GM12878 (cell line): ENCODE data around the gene HUNK. TPM values are rescaled to one million over a fixed set of nuclear protein-coding genes. Genes with fewer than 3 reads are reported as not detected.

Experiments used
- ATAC-seq: fragments of 200-7000 bp; cut with Tn5 transposase; 3 replicates; pipeline ENCODE4 v1.9.1; 2020; ENCODE audit warnings: mild to moderate bottlenecking, moderate library complexity
- BruUV-seq: library from RNA; stranded (reverse); fragments of 400-500 nt; replicated peaks from 2 replicates; lab custom pipeline; 2021; lab: Mats Ljungman, UMichigan
- CTCF ChIA-PET: fragments of 300-600 bp; sonication (Branson Sonifier 250); formaldehyde crosslinking; extraction: SDS; loops from one replicate; lab custom pipeline; 2021; ENCODE audit warnings: inconsistent platforms; lab: Yijun Ruan, JAX
- POLR2A ChIA-PET: fragments of 350-600 bp; formaldehyde crosslinking; extraction: SDS; loops from one replicate; lab custom pipeline; 2021; ENCODE audit warnings: inconsistent platforms; lab: Charles Lee
- RAD21 ChIA-PET: fragments of 300-600 bp; sonication (Branson Sonifier 250); formaldehyde crosslinking; loops from one replicate; lab custom pipeline; 2023; ENCODE audit warnings: antibody characterized with exemption; ENCODE audit not compliant: unreplicated experiment; lab: Charles Lee
- SMC1A ChIA-PET: fragments of 300-600 bp; sonication (Branson Sonifier 250); formaldehyde crosslinking; loops from one replicate; lab custom pipeline; 2023; ENCODE audit not compliant: unreplicated experiment, uncharacterized antibody; lab: Charles Lee
- DNase-seq: peaks from one replicate; pipeline ENCODE4 v3.0.0-alpha.2; 2011; ENCODE audit warnings: low read depth, low spot score
- FAIRE-seq: peaks from 3 replicates; lab custom pipeline; 2011; peaks lifted over from hg19 to GRCh38; lab: Jason Lieb, UNC
- H2AFZ ChIP-seq: 2 replicates; pipeline ENCODE4 v1.6.0; 2011; ENCODE audit warnings: low read depth, low read length, control low read depth; ENCODE audit not compliant: control insufficient read depth
- H3K27ac ChIP-seq: 2 replicates; pipeline ENCODE4 v1.5.1; 2011; ENCODE audit warnings: control low read depth; ENCODE audit not compliant: control insufficient read depth, insufficient read depth
- H3K27me3 ChIP-seq, 2 experiments: replicated peaks in 1 of 2; 2 replicates each; pipeline versions ENCODE4 v1.6.0 to v1.6.1; 2011; ENCODE audit warnings: low read length in 1 of 2; ENCODE audit not compliant: control insufficient read depth in 2 of 2, insufficient read depth in 2 of 2
- H3K36me3 ChIP-seq, 2 experiments: 2 replicates each; pipeline ENCODE4 v1.5.1; 2011; ENCODE audit warnings: low read length in 1 of 2; ENCODE audit not compliant: control insufficient read depth in 2 of 2, insufficient read depth in 2 of 2
- H3K4me1 ChIP-seq: 2 replicates; pipeline ENCODE4 v1.6.1; 2011; ENCODE audit warnings: mild to moderate bottlenecking, low read length, moderate library complexity, mixed read lengths; ENCODE audit not compliant: control insufficient read depth, insufficient read depth
- H3K4me2 ChIP-seq: 2 replicates; pipeline ENCODE4 v1.6.0; 2011; ENCODE audit warnings: control low read depth; ENCODE audit not compliant: control insufficient read depth, insufficient read depth
- H3K4me3 ChIP-seq: fragments of 200-600 bp; sonication (generic); 2 replicates; pipeline ENCODE4 v1.5.1; 2016
- H3K79me2 ChIP-seq: 2 replicates; pipeline ENCODE4 v1.6.0; 2011; ENCODE audit warnings: low read length; ENCODE audit not compliant: control insufficient read depth, insufficient read depth
- H3K9ac ChIP-seq: 2 replicates; pipeline ENCODE4 v1.8.0; 2011; ENCODE audit warnings: low read length, control low read depth, mixed read lengths; ENCODE audit not compliant: control insufficient read depth, insufficient read depth
- H3K9me3 ChIP-seq: replicated peaks from 3 replicates; pipeline ENCODE4 v1.5.1; 2011; ENCODE audit warnings: mild to moderate bottlenecking, low read length; ENCODE audit not compliant: control insufficient read depth, insufficient read depth
- H4K20me1 ChIP-seq: 2 replicates; pipeline ENCODE4 v1.6.0; 2011; ENCODE audit not compliant: control insufficient read depth, insufficient read depth
- ASH2L ChIP-seq: fragments of 300-600, 200-600 bp; sonication (generic); IDR thresholded peaks from 2 replicates; pipeline ENCODE4 v1.6.1; 2017; ENCODE audit warnings: low read depth, mild to moderate bottlenecking, borderline replicate concordance
- BRCA1 ChIP-seq: IDR thresholded peaks from 2 replicates; pipeline ENCODE4 v1.6.1; 2011; ENCODE audit warnings: low read depth, low read length, improper control_type of control experiment
- CREB1 ChIP-seq: IDR thresholded peaks from 2 replicates; pipeline ENCODE4 v1.6.1; 2012; ENCODE audit warnings: low read depth, mild to moderate bottlenecking, inconsistent platforms
- EGR1 ChIP-seq, 2 experiments: IDR thresholded peaks; 1 replicate in 1 of 2; 2 replicates in 1 of 2; pipeline ENCODE4 v1.6.1; 2011 to 2012; ENCODE audit warnings: low read depth in 2 of 2, low read length in 2 of 2, borderline replicate concordance in 1 of 2, mild to moderate bottlenecking in 1 of 2, moderate library complexity in 1 of 2
- ETV6 ChIP-seq, 2 experiments: fragments of 450-650 bp in 1 of 2; IDR thresholded peaks in 1 of 2; conservative IDR thresholded peaks in 1 of 2; 2 replicates each; pipeline ENCODE4 v1.6.1; 2014; ENCODE audit warnings: antibody characterized with exemption in 1 of 2, borderline replicate concordance in 1 of 2, low read depth in 1 of 2, mild to moderate bottlenecking in 1 of 2, moderate library complexity in 1 of 2
- EZH2 ChIP-seq: IDR thresholded peaks from 2 replicates; pipeline ENCODE4 v1.6.1; 2012; ENCODE audit warnings: low read depth, mild to moderate bottlenecking, control low read depth, inconsistent platforms, low read length, borderline replicate concordance; ENCODE audit not compliant: control insufficient read depth
- FOS ChIP-seq: IDR thresholded peaks from 3 replicates; pipeline ENCODE4 v1.6.1; 2011; ENCODE audit warnings: borderline replicate concordance; ENCODE audit not compliant: insufficient read length; ENCODE audit errors: extremely low read depth
- IKZF2 ChIP-seq, 2 experiments: fragments of 450-650 bp; IDR thresholded peaks; 2 replicates each; pipeline ENCODE4 v1.6.1; 2017; ENCODE audit warnings: mild to moderate bottlenecking in 2 of 2, moderate library complexity in 2 of 2
- NKRF ChIP-seq: fragments of 450-650 bp; conservative IDR thresholded peaks from 2 replicates; pipeline ENCODE4 v1.6.1; 2017; ENCODE audit warnings: mild to moderate bottlenecking, moderate library complexity
- PAX8 ChIP-seq: fragments of 450-650 bp; IDR thresholded peaks from 2 replicates; pipeline ENCODE4 v1.6.1; 2017; ENCODE audit warnings: mild to moderate bottlenecking, moderate library complexity
- PRDM15 ChIP-seq: fragments of 450-650 bp; formaldehyde crosslinking; IDR thresholded peaks from 2 replicates; pipeline ENCODE4 v1.4.0; 2020; ENCODE audit warnings: mild to moderate bottlenecking, moderate library complexity
- RB1 ChIP-seq: fragments of 450-650 bp; formaldehyde crosslinking; IDR thresholded peaks from 2 replicates; pipeline ENCODE4 v1.6.1; 2017; ENCODE audit warnings: mild to moderate bottlenecking, borderline replicate concordance
- RFX5 ChIP-seq: IDR thresholded peaks from 2 replicates; pipeline ENCODE4 v1.6.1; 2011; ENCODE audit warnings: low read depth, low read length, improper control_type of control experiment
- WRNIP1 ChIP-seq: IDR thresholded peaks from 2 replicates; pipeline ENCODE4 v1.6.1; 2011; ENCODE audit warnings: low read depth, low read length, improper control_type of control experiment, borderline replicate concordance
- ZNF384 ChIP-seq: IDR thresholded peaks from 2 replicates; pipeline ENCODE4 v1.6.1; 2012; ENCODE audit warnings: low read depth, mild to moderate bottlenecking, low read length, improper control_type of control experiment, borderline replicate concordance
- ZZZ3 ChIP-seq: IDR thresholded peaks from 2 replicates; pipeline ENCODE4 v1.6.1; 2011; ENCODE audit warnings: low read depth; ENCODE audit not compliant: control insufficient read depth, insufficient read length
- WGBS: methylation state at CpG from one replicate; pipeline ENCODE4 v1.1.6; 2016; ENCODE audit warnings: low lambda C conversion rate; ENCODE audit not compliant: insufficient replicate concordance, insufficient coverage; ENCODE audit errors: missing lambda C conversion rate; 5-methylcytosine and 5-hydroxymethylcytosine counted together
- in situ Hi-C: fragments of 300-500 bp; cut with MboI; formaldehyde crosslinking; loops from 9 replicates; pipeline ENCODE4 v1.14.3; 2018; ENCODE audit warnings: mixed read lengths
- intact Hi-C: fragments of 100-400 bp; cut with micrococcal nuclease; formaldehyde crosslinking; loops from one replicate; pipeline ENCODE4 v1.14.2; 2022; ENCODE audit not compliant: unreplicated experiment
- polyA plus RNA-seq, 11 experiments: library from polyadenylated mRNA; depleted of rRNA in 4 of 11; unstranded in 6 of 11; stranded (reverse) in 5 of 11; fragments of >200 nt; fragmentation: Nextera tagmentation in 4 of 11; fragmentation: Illumina TruSeq in 1 of 11; extraction: Ambion mirVana in 4 of 11; extraction: Trizol in 1 of 11; gene quantifications; 1 replicate in 1 of 11; 2 replicates in 10 of 11; pipeline versions ENCODE4 v1.2.1 to v1.2.3, GENCODE V29; 2011 to 2016; ENCODE audit warnings: inconsistent platforms in 2 of 11, missing spikeins in 2 of 11, low read depth in 1 of 11
- total RNA-seq, 4 experiments: library from RNA; depleted of rRNA in 3 of 4; stranded (reverse); fragments of >200 nt in 3 of 4; fragmentation: Illumina TruSeq in 1 of 4; extraction: Trizol in 1 of 4; gene quantifications; 2 replicates each; pipeline versions ENCODE4 v1.2.1 to v1.2.3, GENCODE V29; 2013 to 2021

Gene HUNK
- total and polyA plus RNA-seq, 10 of the 15 experiments (the other 5 are each of a cell fraction or from before 2014, with no cell fraction given) = under 0.01 to 0.14 (median 0.03) TPM; not detected in 7

- no peak overlapping the region for H3K4me3 ChIP-seq
- H3K4me1 ChIP-seq = no peaks in the 10 kb centered on the region
- SMC1A ChIA-PET = no interaction called here
- H3K4me2 ChIP-seq = no peak overlapping the region
- RAD21 ChIA-PET = no interaction called here
- BruUV-seq = no TSS peak
- intact Hi-C loops = no loop called here
- CTCF ChIA-PET = no interaction called here
- H3K79me2 ChIP-seq = no peaks in the 10 kb centered on the region
- in situ Hi-C loops = no loop called here
- H4K20me1 ChIP-seq = no peaks in the 10 kb centered on the region
- ATAC-seq (no peak), FAIRE-seq (no peak), DNase-seq (no peak)
- H3K27me3 ChIP-seq = no peaks in the 10 kb centered on the region
- no peak overlapping the region for H3K27ac ChIP-seq
- no peak overlapping the region for H3K9ac ChIP-seq
- no peak overlapping the region for H2AFZ ChIP-seq
- WGBS = 0% methylated on average over 2 of the region's 2 CpGs
- no peaks in the 10 kb centered on the region for H3K36me3 ChIP-seq
- POLR2A ChIA-PET = no interaction called here
- H3K9me3 ChIP-seq = no peaks in the 10 kb centered on the region
- TF ChIP-seq BRCA1 (no peak), PRDM15 (CRISPR knock-in tag) (no peak), IKZF2 (IDR thresholded peaks at IDR 0.05) (no peak), FOS (no peak), RB1 (no peak), ZNF384 (no peak), EZH2 (no peak), ASH2L (no peak), ETV6 (conservative IDR thresholded peaks at IDR 0.05 in 1 of 2, IDR thresholded peaks at IDR 0.05 in 1 of 2; ENCODE audit: borderline replicate concordance in 1 of 2, low read depth in 1 of 2) (no peak), PAX8 (no peak), CREB1 (no peak), RFX5 (no peak), NKRF (no peak), WRNIP1 (no peak), ZZZ3 (no peak), EGR1 (IDR thresholded peaks at IDR 0.05; ENCODE audit: borderline replicate concordance in 1 of 2, low read depth in 2 of 2, low read length in 2 of 2) (no peak)
Observed at GRCh38 chr21:32008714-32009113, 135.9 kb downstream of the HUNK start.
